NB4 (cell line): ENCODE results near the gene TIAM2.
"Not testable (repeated sequence)": the region's sequence is repeated elsewhere in the genome, so short reads cannot be mapped to it uniquely, and the experiment has no call there.

Experiments
- DNase-seq: peaks from one replicate; pipeline ENCODE4 v3.0.0; 2010; ENCODE audit warnings: low read depth
- H3K4me3 ChIP-seq: one replicate; pipeline ENCODE4 v1.5.1; 2011; ENCODE audit warnings: mild to moderate bottlenecking, low read depth, low read length, moderate library complexity
- CTCF ChIP-seq: IDR thresholded peaks from one replicate; pipeline ENCODE4 v1.5.1; 2012; ENCODE audit warnings: low read depth, low read length
- MAX ChIP-seq: IDR thresholded peaks from 2 replicates; pipeline ENCODE4 v1.6.1; 2011; ENCODE audit warnings: low read depth, low read length
- MYC ChIP-seq: IDR thresholded peaks from 2 replicates; pipeline ENCODE4 v1.6.1; 2011; ENCODE audit warnings: low read depth, low read length
- POLR2A ChIP-seq: IDR thresholded peaks from 2 replicates; pipeline ENCODE4 v1.6.1; 2011; ENCODE audit warnings: mild to moderate bottlenecking; ENCODE audit not compliant: insufficient read length; ENCODE audit errors: extremely low read depth

TIAM2 gene

GRCh38 chr6:155183095-155183494 is 188.0 kb downstream of the TIAM2 start:
- TF ChIP-seq POLR2A (no peak), CTCF (no peak), MAX (no peak), MYC (no peak)

GRCh38 chr6:155185041-155185440 is 189.9 kb downstream of the TIAM2 start:
- H3K4me3 ChIP-seq, DNase-seq: not testable (repeated sequence)

More at GRCh38 chr6:155183095-155183494, 188.0 kb downstream of the TIAM2 start:
- peak; percentile 12 for DNase-seq
- H3K4me3 ChIP-seq = no peak overlapping the region

- DNase-seq = no peak
- H3K4me3 ChIP-seq = no peak overlapping the region
- no peak for TF ChIP-seq POLR2A
- TF ChIP-seq CTCF = no peak
- no peak for TF ChIP-seq MYC
- TF ChIP-seq MAX = no peak
Observed at GRCh38 chr6:155185544-155185943, 190.4 kb downstream of the TIAM2 start.

GRCh38 chr6:155186052-155186658 is 191.0 kb downstream of the TIAM2 start:
- no peak for DNase-seq
- no peak for TF ChIP-seq CTCF
- TF ChIP-seq POLR2A = no peak
- TF ChIP-seq MAX = no peak
- no peak for TF ChIP-seq MYC
- H3K4me3 ChIP-seq = no peak overlapping the region

GRCh38 chr6:155187106-155187505 is 192.0 kb downstream of the TIAM2 start:
- peak; percentile 37 for DNase-seq
- TF ChIP-seq MYC = no peak
- TF ChIP-seq MAX = no peak
- no peak for TF ChIP-seq CTCF
- no peak for TF ChIP-seq POLR2A
- H3K4me3 ChIP-seq = no peak overlapping the region

- H3K4me3 ChIP-seq = no peak overlapping the region
- no peak for TF ChIP-seq POLR2A
- no peak for TF ChIP-seq MAX
- TF ChIP-seq CTCF = no peak
- no peak for TF ChIP-seq MYC
- DNase-seq = no peak
Observed at GRCh38 chr6:155187994-155188706, 193.0 kb downstream of the TIAM2 start.
